GM23338 (cell line): ENCODE results near the gene ETV6. TPM values are rescaled to one million over a fixed set of nuclear protein-coding genes. Genes with fewer than 3 reads are reported as not detected.

Experiments
- ATAC-seq: fragments of 200-7000 bp; cut with Tn5 transposase; 3 replicates; pipeline ENCODE4 v1.9.1; 2020
- DNase-seq: peaks from one replicate; pipeline ENCODE4 v3.0.0-alpha.2; 2015; ENCODE audit warnings: low spot score
- H2AFZ ChIP-seq: fragments of 200-600 bp; sonication (generic); 2 replicates; pipeline ENCODE4 v1.8.0; 2016; ENCODE audit warnings: antibody characterized with exemption, mild to moderate bottlenecking, moderate library complexity
- H3F3A ChIP-seq: fragments of 200-600 bp; sonication (generic); replicated peaks from 2 replicates; pipeline ENCODE4 v1.8.0; 2017; ENCODE audit warnings: antibody characterized with exemption, mixed run types, low read depth
- H3K27ac ChIP-seq: fragments of 200-600 bp; sonication (generic); 2 replicates; pipeline ENCODE4 v1.6.1; 2016; ENCODE audit warnings: low read depth
- H3K27me3 ChIP-seq: fragments of 200-600 bp; sonication (generic); 2 replicates; pipeline ENCODE4 v1.8.0; 2016; ENCODE audit warnings: mild to moderate bottlenecking, mixed run types, moderate library complexity; ENCODE audit not compliant: insufficient read depth
- H3K36me3 ChIP-seq: fragments of 200-600 bp; sonication (generic); 2 replicates; pipeline ENCODE4 v1.8.0; 2016; ENCODE audit warnings: mild to moderate bottlenecking; ENCODE audit not compliant: insufficient read depth
- H3K4me1 ChIP-seq: fragments of 200-600 bp; sonication (generic); 2 replicates; pipeline ENCODE4 v1.8.0; 2016; ENCODE audit warnings: mild to moderate bottlenecking, moderate library complexity; ENCODE audit not compliant: insufficient read depth
- H3K4me2 ChIP-seq: fragments of 200-600 bp; sonication (generic); 2 replicates; pipeline ENCODE4 v1.7.1; 2017; ENCODE audit warnings: mixed run types
- H3K4me3 ChIP-seq: fragments of 200-600 bp; sonication (generic); 2 replicates; pipeline ENCODE4 v1.6.1; 2016; ENCODE audit warnings: mixed run types
- H3K79me2 ChIP-seq: fragments of 200-600 bp; sonication (generic); replicated peaks from 2 replicates; pipeline ENCODE4 v1.8.0; 2017; ENCODE audit warnings: mild to moderate bottlenecking; ENCODE audit not compliant: insufficient read depth
- H3K9me2 ChIP-seq: fragments of 200-600 bp; sonication (generic); 2 replicates; pipeline ENCODE4 v1.8.0; 2017; ENCODE audit not compliant: insufficient read depth
- H4K20me1 ChIP-seq: fragments of 200-600 bp; sonication (generic); replicated peaks from 2 replicates; pipeline ENCODE4 v1.8.0; 2017; ENCODE audit warnings: mild to moderate bottlenecking; ENCODE audit not compliant: insufficient read depth
- H3K27ac Mint-ChIP-seq: 2 replicates; pipeline ENCODE4 v1.8.0; 2020; ENCODE audit warnings: inconsistent platforms, mild to moderate bottlenecking, moderate library complexity, mixed read lengths
- H3K27me3 Mint-ChIP-seq: 3 replicates; pipeline ENCODE4 v1.8.0; 2022; ENCODE audit warnings: low read depth, mild to moderate bottlenecking, moderate library complexity, mixed read lengths, inconsistent platforms; ENCODE audit not compliant: insufficient read depth, poor library complexity
- H3K36me3 Mint-ChIP-seq: 3 replicates; pipeline ENCODE4 v1.8.0; 2021; ENCODE audit warnings: low read depth, mild to moderate bottlenecking, inconsistent platforms, moderate library complexity, mixed read lengths
- H3K4me1 Mint-ChIP-seq: 3 replicates; pipeline ENCODE4 v1.8.0; 2020; ENCODE audit warnings: mild to moderate bottlenecking, inconsistent platforms, mixed read lengths
- H3K4me3 Mint-ChIP-seq: 3 replicates; pipeline ENCODE4 v1.8.0; 2021; ENCODE audit warnings: moderate library complexity, mild to moderate bottlenecking, inconsistent platforms, mixed read lengths
- H3K9me3 Mint-ChIP-seq: 3 replicates; pipeline ENCODE4 v1.8.0; 2020; ENCODE audit warnings: moderate library complexity, mild to moderate bottlenecking, inconsistent platforms, mixed read lengths
- CREB1 ChIP-seq: fragments of 250-450 bp; sonication (Bioruptor Pico); IDR thresholded peaks from 2 replicates; pipeline ENCODE4 v1.5.0; 2020; ENCODE audit warnings: low read depth, mild to moderate bottlenecking, moderate library complexity
- EZH2 ChIP-seq: fragments of 200-600 bp; sonication (generic); IDR thresholded peaks from one replicate; pipeline ENCODE4 v1.8.0; 2017; ENCODE audit warnings: antibody characterized with exemption, mild to moderate bottlenecking, low read depth; ENCODE audit not compliant: unreplicated experiment
- NANOG ChIP-seq: IDR thresholded peaks from 2 replicates; pipeline ENCODE4 v1.6.1; 2016; ENCODE audit warnings: antibody characterized with exemption, borderline replicate concordance
- POLR2AphosphoS5 ChIP-seq: IDR thresholded peaks from 2 replicates; pipeline ENCODE4 v1.6.1; 2016; ENCODE audit warnings: antibody characterized with exemption, low read depth
- STAT1 ChIP-seq: IDR thresholded peaks from one replicate; pipeline ENCODE4 v1.6.1; 2016; ENCODE audit warnings: antibody characterized with exemption; ENCODE audit not compliant: unreplicated experiment
- polyA plus RNA-seq: library from polyadenylated mRNA; unstranded; fragments of >200 nt; fragmentation: Nextera tagmentation; extraction: Ambion mirVana; gene quantifications from 2 replicates; pipeline ENCODE4 v1.2.1, GENCODE V29; 2016
- total RNA-seq: library from RNA; depleted of rRNA; stranded (reverse); fragments of >200 nt; shearing (Covaris generic); gene quantifications from 2 replicates; pipeline ENCODE4 v1.2.3, GENCODE V29; 2014
- TF ChIP-seq, protein P1 (sequence below): fragments of 250-450 bp; sonication (Bioruptor Pico); IDR thresholded peaks from 2 replicates; pipeline ENCODE4 v1.5.0; 2020; ENCODE audit warnings: mild to moderate bottlenecking, moderate library complexity
- TF ChIP-seq, protein P2 (sequence below), 2 experiments: fragments of 200-600 bp in 1 of 2; sonication (generic) in 1 of 2; conservative IDR thresholded peaks; 2 replicates each; pipeline versions ENCODE4 v1.5.1 to v1.6.1; 2016 to 2017; ENCODE audit warnings: antibody characterized with exemption in 2 of 2, low read depth in 2 of 2, mild to moderate bottlenecking in 2 of 2, moderate library complexity in 1 of 2

Gene ETV6
- total and polyA plus RNA-seq, 2 experiments from 2014 or later: 7.5 to 15.1 TPM

DNA sequence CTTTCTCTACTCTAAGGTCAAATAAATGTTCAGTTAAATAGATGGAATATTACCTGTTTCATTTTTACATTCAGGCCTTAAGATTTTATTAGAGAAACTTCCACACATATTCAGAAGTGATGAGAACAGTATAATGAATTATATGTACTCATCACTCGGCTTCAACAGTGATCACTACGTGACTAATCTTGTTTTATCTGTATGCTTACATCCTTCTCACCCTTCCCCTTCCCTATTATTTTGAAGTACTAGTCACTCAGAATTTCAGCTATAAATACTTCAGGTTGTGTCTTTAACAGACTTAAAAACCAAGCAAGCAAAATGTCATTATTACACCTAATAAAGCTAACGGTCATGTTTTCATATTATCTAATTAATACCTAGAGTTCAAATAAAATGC, 34.9 kb downstream of the ETV6 start (continued):
- TF ChIP-seq, protein P1, sequence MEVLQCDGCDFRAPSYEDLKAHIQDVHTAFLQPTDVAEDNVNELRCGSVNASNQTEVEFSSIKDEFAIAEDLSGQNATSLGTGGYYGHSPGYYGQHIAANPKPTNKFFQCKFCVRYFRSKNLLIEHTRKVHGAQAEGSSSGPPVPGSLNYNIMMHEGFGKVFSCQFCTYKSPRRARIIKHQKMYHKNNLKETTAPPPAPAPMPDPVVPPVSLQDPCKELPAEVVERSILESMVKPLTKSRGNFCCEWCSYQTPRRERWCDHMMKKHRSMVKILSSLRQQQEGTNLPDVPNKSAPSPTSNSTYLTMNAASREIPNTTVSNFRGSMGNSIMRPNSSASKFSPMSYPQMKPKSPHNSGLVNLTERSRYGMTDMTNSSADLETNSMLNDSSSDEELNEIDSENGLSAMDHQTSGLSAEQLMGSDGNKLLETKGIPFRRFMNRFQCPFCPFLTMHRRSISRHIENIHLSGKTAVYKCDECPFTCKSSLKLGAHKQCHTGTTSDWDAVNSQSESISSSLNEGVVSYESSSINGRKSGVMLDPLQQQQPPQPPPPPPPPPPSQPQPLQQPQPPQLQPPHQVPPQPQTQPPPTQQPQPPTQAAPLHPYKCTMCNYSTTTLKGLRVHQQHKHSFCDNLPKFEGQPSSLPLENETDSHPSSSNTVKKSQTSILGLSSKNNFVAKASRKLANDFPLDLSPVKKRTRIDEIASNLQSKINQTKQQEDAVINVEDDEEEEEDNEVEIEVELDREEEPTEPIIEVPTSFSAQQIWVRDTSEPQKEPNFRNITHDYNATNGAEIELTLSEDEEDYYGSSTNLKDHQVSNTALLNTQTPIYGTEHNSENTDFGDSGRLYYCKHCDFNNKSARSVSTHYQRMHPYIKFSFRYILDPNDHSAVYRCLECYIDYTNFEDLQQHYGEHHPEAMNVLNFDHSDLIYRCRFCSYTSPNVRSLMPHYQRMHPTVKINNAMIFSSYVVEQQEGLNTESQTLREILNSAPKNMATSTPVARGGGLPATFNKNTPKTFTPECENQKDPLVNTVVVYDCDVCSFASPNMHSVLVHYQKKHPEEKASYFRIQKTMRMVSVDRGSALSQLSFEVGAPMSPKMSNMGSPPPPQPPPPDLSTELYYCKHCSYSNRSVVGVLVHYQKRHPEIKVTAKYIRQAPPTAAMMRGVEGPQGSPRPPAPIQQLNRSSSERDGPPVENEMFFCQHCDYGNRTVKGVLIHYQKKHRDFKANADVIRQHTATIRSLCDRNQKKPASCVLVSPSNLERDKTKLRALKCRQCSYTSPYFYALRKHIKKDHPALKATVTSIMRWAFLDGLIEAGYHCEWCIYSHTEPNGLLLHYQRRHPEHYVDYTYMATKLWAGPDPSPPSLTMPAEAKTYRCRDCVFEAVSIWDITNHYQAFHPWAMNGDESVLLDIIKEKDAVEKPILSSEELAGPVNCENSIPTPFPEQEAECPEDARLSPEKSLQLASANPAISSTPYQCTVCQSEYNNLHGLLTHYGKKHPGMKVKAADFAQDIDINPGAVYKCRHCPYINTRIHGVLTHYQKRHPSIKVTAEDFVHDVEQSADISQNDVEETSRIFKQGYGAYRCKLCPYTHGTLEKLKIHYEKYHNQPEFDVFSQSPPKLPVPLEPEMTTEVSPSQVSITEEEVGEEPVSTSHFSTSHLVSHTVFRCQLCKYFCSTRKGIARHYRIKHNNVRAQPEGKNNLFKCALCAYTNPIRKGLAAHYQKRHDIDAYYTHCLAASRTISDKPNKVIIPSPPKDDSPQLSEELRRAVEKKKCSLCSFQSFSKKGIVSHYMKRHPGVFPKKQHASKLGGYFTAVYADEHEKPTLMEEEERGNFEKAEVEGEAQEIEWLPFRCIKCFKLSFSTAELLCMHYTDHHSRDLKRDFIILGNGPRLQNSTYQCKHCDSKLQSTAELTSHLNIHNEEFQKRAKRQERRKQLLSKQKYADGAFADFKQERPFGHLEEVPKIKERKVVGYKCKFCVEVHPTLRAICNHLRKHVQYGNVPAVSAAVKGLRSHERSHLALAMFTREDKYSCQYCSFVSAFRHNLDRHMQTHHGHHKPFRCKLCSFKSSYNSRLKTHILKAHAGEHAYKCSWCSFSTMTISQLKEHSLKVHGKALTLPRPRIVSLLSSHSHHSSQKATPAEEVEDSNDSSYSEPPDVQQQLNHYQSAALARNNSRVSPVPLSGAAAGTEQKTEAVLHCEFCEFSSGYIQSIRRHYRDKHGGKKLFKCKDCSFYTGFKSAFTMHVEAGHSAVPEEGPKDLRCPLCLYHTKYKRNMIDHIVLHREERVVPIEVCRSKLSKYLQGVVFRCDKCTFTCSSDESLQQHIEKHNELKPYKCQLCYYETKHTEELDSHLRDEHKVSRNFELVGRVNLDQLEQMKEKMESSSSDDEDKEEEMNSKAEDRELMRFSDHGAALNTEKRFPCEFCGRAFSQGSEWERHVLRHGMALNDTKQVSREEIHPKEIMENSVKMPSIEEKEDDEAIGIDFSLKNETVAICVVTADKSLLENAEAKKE (CRISPR knock-in tag): no peak
- no peak for TF ChIP-seq NANOG
- TF ChIP-seq, protein P2, sequence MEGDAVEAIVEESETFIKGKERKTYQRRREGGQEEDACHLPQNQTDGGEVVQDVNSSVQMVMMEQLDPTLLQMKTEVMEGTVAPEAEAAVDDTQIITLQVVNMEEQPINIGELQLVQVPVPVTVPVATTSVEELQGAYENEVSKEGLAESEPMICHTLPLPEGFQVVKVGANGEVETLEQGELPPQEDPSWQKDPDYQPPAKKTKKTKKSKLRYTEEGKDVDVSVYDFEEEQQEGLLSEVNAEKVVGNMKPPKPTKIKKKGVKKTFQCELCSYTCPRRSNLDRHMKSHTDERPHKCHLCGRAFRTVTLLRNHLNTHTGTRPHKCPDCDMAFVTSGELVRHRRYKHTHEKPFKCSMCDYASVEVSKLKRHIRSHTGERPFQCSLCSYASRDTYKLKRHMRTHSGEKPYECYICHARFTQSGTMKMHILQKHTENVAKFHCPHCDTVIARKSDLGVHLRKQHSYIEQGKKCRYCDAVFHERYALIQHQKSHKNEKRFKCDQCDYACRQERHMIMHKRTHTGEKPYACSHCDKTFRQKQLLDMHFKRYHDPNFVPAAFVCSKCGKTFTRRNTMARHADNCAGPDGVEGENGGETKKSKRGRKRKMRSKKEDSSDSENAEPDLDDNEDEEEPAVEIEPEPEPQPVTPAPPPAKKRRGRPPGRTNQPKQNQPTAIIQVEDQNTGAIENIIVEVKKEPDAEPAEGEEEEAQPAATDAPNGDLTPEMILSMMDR (conservative IDR thresholded peaks at IDR 0.05; ENCODE audit: low read depth in 2 of 2): no peak

DNA sequence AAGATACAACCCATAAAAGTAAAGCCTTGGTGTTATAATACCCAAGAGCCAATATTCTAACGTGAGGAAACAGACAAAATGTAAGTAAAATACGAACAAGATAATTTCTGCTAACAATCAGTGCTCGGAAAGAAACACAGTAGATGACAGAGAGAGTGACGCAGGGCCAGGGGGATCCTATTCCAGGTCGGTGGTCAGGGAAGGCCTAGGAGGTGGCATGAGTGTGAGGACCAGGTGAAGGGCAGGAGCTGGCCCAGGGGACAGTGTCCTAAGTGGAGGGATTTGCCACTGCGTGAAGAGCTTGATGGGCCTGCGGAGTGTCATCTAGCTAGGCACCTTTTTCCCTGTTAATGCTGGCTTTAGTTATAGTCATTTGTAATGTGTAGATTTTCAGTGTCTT, 35.3 kb downstream of the ETV6 start:
- Mint-ChIP-seq H3K4me3 (no peak overlapping the region; the same call in 2 of the 3 replicates), H3K27ac (no peak overlapping the region)
- no peaks in the 10 kb centered on the region for H4K20me1 ChIP-seq
- TF ChIP-seq POLR2AphosphoS5 (no peak), EZH2 (no peak), CREB1 (CRISPR knock-in tag) (no peak), STAT1 (no peak)
- TF ChIP-seq, protein P1 (CRISPR knock-in tag): no peak

More for the DNA sequence above, 35.3 kb downstream of the ETV6 start:
- Mint-ChIP-seq H3K36me3 (peaks cover 4% of the 10 kb centered on the region; the same call in 1 of the 3 replicates), H3K27me3 (peaks cover 3% of the 10 kb centered on the region), H3K9me3 (peaks cover 3% of the 10 kb centered on the region; the same call in 2 of the 3 replicates), H3K4me1 (peaks cover 24% of the 10 kb centered on the region)
- Histone ChIP-seq H3K79me2 (peaks cover 44% of the 10 kb centered on the region), H3K27ac (no peak overlapping the region), H3K36me3 (no peaks in the 10 kb centered on the region), H3K4me2 (no peak overlapping the region), H3K27me3 (no peaks in the 10 kb centered on the region), H3K4me3 (no peak overlapping the region), H3K9me2 (no peaks in the 10 kb centered on the region), H2AFZ (no peak overlapping the region), H3K4me1 (peaks cover 5% of the 10 kb centered on the region), H3F3A (no peaks in the 10 kb centered on the region)
- ATAC-seq (peak; percentile 28; the same call in 1 of the 3 replicates), DNase-seq (no peak)
